Suprapubic skin (tissue), 4 donors: ENCODE data around the gene NFIA.

Experiments
- CTCF ChIP-seq, 2 donors: fragments of 200-600 bp in 1 of 2; fragments of 450-650 bp in 1 of 2; sonication (generic) in 1 of 2; IDR thresholded peaks; one replicate each; pipeline ENCODE4 v1.5.1; 2016 to 2019; ENCODE audit warnings: antibody characterized with exemption in 2 of 2, mild to moderate bottlenecking in 1 of 2, moderate library complexity in 1 of 2
- EP300 ChIP-seq: sonication (generic); formaldehyde crosslinking; IDR thresholded peaks from one replicate; pipeline ENCODE4 v1.6.1; 2017; ENCODE audit warnings: antibody characterized with exemption
- POLR2A ChIP-seq, 2 donors: fragments of 450-650 bp; IDR thresholded peaks; one replicate each; pipeline ENCODE4 v1.6.1; 2017; ENCODE audit warnings: antibody characterized with exemption in 2 of 2, mild to moderate bottlenecking in 2 of 2, moderate library complexity in 2 of 2
- POLR2AphosphoS5 ChIP-seq, 3 donors: sonication (generic); formaldehyde crosslinking; IDR thresholded peaks; one replicate each; pipeline ENCODE4 v1.6.1; 2017; ENCODE audit warnings: antibody characterized with exemption in 3 of 3

DNA sequence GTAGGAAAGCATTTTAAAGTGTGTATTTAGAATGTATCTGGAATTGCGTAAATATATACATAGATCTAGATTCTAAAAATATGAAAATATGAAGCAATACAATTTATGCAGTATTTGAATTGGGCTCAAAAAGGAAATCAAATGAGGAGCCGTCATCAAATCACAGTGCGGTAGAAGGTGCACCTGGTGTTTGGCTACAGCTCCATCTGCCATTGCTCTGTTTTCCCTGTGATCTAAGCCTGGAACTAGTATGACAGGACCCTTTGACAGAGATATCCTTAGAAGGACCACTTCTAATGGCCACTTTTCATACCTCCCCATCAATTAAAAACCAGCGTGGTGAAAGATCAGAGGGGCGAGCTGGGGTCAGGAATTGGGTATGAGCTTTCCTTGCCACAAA lies 202.6 kb downstream of the NFIA start:
- no peak for TF ChIP-seq CTCF (IDR thresholded peaks at IDR 0.05)
- no peak for TF ChIP-seq POLR2AphosphoS5 (IDR thresholded peaks at IDR 0.05)
- TF ChIP-seq POLR2A (IDR thresholded peaks at IDR 0.05): no peak
- no peak for TF ChIP-seq EP300
